Ammon's horn (tissue), 1 donor: Measurements from ENCODE around the gene TASOR.
A peak's percentile ranks its signal among the peaks of the same experiment; 100 is the strongest.

Experiments
- DNase-seq: peaks from one replicate; pipeline ENCODE4 v3.0.0-alpha.2; 2016; ENCODE audit warnings: low spot score

Gene TASOR

GRCh38 chr3:56682462-56683121 lies 473 bp downstream of the TASOR start:
- DNase-seq = peak; percentile 82

- no peak for DNase-seq
Measured at GRCh38 chr3:56681984-56682461, 1.0 kb downstream of the TASOR start.

GRCh38 chr3:56680054-56680580 lies 2.9 kb downstream of the TASOR start:
- no peak for DNase-seq

GRCh38 chr3:56677286-56677685 lies 5.8 kb downstream of the TASOR start:
- no peak for DNase-seq

DNA sequence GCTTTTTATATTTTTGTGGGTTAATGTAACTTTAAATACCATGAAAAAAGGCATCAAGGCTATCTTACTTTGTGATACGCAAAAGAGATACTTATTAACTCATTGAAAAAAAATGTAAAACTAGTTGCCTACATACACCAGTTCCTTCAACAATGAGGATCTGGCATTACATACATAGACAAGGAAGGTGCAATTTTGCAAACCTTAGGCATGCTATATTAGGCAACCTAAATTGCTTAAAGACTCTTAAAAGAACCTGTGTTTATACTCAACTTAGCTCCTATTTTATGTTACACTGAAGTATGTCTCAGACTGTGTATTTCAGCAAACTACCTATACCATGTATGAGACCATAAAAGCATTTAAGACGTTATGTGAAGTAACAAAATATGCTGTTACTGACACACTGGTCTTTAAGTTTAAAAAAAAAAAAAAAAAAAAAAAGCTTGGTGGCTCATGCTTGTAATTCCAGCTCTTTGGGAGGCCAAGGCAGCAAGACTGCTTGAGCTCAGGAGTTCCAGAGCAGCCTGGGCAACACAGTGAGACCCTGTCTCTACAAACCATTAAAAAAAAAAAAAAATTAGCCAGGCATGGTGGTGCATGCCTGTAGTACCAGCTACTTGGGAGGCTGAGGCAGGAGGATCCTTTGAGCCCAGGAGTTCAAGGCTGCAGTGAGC lies 9.1 kb downstream of the TASOR start:
- DNase-seq = no peak

GRCh38 chr3:56667973-56668579 lies 15.0 kb downstream of the TASOR start:
- DNase-seq = no peak

- no peak for DNase-seq
Measured at GRCh38 chr3:56664823-56665222, 18.2 kb downstream of the TASOR start.

DNA sequence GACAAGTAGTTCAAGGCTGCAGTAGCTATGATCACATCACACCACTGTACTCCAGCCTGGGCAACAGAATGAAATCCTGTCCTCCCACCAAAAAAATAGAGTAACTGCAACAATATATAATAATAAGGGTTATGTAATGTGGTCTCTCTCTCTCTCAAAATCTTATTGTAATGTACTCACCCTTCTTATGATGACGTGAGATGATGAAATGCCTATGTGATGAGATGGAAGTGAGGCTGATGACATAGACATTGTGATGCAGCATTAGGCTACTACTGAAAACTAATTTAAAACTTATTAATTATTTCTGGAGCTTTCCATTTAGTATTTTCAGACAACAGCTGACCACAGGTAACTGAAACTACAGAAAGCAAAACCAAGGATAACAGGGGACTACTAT lies 27.4 kb downstream of the TASOR start:
- DNase-seq = no peak

GRCh38 chr3:56654460-56654859 lies 28.6 kb downstream of the TASOR start:
- no peak for DNase-seq

GRCh38 chr3:56645407-56645806 lies 37.7 kb downstream of the TASOR start:
- no peak for DNase-seq

- DNase-seq = no peak
Measured at GRCh38 chr3:56633602-56634535, 49.2 kb downstream of the TASOR start.
